GM18873 (cell line): ENCODE results near the gene GRHL3.
"Not testable (repeated sequence)": the region's sequence is repeated elsewhere in the genome, so short reads cannot be mapped to it uniquely, and the experiment has no call there.

ENCODE experiments used
- ATAC-seq: cut with Tn5 transposase; IDR thresholded peaks from one replicate; pipeline ENCODE4 v1.9.1; 2021; ENCODE audit warnings: mild to moderate bottlenecking, moderate library complexity, moderate number of reproducible peaks; ENCODE audit not compliant: unreplicated experiment, low FRiP score

The GRHL3 gene

DNA sequence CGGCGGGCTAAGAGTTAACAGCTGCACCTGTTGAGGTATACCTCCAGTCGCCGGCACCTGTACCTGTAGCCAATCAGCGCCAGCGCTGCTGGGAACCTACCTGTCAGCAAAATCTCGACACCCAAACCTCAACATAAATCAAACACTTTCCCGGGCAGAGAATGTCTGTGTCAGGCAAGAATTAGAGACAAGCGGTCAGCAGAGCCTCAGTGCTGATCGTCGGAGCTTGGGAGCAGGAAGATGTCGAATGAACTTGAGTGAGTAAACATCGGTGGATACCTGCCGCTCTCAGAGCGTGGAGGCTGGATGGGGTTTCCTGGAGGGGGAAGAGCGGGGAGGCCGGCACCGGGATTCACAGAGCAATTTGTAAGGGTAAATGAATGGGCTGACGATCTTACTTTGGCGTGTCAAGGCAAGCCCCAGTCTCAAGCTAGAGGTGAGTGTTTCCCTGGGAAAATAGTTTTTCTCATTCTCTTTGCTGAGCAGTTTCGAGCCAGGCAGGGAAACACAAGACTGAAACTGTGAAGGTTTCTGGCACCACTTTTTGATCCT lies at the start of gene GRHL3:
GRHL3 (plus strand) TSS at position 46 of the 552 bp plus-strand sequence; CDS start at position 241, 195 bp downstream.
- ATAC-seq = no peak

- not testable (repeated sequence) for ATAC-seq
Measured at GRCh38 chr1:24274203-24275103, 44.7 kb upstream of the GRHL3 start.

DNA sequence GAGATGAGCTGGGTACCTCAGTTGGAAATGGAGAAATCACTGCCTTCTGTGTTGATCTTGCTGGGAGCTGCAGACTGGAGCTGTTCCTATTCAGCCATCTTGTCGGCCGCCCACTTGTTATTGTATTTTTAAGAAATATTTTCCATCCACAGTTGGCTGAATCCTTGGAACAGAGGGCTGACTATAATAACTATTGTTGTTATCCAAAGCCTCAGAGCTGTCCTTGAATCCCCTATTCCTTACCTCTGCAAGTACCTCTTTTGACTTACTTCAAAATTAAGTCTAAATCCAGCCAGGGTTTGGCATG lies 44.1 kb upstream of the GRHL3 start:
- ATAC-seq = no peak

DNA sequence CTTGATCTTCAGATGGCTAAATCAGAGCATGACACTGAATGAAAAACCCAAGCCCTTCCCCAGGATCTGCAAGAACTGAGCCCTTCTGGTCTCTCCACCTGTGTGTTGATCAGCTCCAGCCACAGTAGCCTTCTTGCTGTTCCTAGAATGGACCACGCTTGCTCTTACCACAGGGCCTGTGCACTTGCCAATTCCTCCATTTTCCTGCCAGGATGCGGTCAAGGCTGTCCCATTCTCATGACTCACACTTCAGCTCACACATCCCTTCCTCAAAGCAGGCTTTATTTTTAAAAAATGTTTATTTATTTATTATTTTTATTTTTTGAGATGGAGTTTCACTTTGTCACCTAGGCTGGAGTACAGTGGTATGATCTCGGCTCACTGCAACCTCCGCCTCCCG lies 43.6 kb upstream of the GRHL3 start:
- no peak for ATAC-seq

DNA sequence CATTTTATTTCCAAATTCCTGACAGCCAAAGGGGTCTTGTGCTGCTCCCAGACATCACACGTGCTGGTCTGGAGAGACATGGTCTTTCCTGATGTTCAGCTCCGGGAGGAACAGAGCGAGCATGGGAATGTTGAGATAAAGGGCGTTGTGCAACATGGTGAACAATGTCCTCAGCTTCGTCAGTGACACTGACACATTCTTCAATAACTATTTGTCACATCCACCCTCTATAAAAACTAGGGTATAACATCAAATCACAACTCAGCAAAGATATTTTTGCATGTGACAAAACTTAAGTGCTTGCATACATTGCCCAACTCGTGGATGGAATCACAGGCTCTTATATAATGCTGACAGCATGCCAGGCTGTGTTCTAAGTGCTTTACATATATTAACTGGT lies 42.4 kb upstream of the GRHL3 start:
- ATAC-seq = no peak

- no peak for ATAC-seq
Measured at GRCh38 chr1:24277420-24278169, 41.6 kb upstream of the GRHL3 start.

- no peak for ATAC-seq
Measured at GRCh38 chr1:24278726-24279125, 40.4 kb upstream of the GRHL3 start.

DNA sequence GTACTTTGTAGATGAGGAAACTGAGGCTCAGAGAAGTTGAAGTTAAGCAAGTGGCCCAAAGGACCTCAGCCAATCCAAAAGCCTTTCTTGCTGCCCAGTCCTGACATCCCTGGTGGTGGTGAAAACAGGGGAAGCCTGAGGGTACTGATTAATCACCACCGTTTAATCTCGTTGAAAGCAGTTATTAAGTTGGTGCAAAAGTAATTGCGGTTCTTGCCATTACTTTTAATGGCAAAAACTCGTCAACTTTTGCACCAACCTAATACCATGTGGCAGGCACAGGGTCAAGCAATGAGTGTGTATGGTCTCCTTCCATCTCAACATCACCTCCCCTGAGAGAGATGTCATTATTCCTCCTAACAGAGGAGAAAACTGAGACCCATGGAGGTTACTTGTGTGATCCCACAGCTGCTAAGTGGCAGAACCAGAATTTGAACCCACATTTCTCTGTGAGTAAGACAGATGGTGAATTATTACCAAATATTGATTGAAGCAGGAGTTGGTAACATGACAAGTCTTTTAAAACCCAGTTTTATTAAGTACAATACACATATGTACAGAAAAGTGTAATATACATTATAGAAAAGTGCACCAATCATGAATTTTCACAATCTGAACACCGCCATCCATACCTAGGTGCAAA lies 39.4 kb upstream of the GRHL3 start:
- no peak for ATAC-seq

GRCh38 chr1:24281591-24281990 lies 37.6 kb upstream of the GRHL3 start:
- no peak for ATAC-seq

GRCh38 chr1:24282491-24282890 lies 36.7 kb upstream of the GRHL3 start:
- ATAC-seq = no peak

DNA sequence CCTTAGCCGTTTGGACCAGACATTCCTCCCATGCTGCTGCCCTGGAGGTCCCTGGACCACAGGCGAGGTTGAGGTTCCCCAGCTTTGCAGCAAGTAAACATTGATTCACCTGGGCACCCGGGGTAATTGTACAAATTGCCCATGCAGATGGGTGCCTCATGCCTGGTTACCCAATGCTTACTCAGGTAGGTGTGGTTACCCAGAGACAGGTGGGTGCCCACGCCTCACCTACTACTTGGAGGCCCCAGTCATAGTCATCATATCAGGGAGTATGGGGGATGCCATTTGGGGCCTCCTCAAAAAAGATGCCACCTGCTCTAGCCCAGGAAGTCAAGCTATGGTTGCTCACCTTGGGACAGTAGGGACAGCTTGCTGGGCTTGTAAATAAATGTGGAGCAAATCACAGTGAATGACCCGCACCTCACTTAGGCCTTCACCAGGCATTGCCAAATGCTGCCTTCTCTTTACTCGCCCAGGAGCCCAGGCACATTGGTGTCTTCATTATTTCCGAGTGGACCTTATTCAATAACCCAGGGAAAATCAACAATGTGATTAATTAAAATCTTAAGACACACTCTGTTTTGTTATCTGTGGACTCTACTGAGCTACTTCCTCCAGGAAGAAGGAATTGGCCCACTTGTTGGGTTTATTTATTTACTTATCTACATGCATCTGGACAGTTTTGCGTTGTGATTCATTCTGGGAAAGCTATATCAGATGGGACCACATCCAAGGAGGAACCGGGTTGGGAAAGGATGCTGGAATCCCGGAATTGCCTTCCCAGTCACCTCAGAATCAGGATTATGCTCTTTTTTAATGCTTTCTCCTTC lies 35.6 kb upstream of the GRHL3 start:
- no peak for ATAC-seq

- no peak for ATAC-seq
Measured at GRCh38 chr1:24284156-24284471, 35.0 kb upstream of the GRHL3 start.

DNA sequence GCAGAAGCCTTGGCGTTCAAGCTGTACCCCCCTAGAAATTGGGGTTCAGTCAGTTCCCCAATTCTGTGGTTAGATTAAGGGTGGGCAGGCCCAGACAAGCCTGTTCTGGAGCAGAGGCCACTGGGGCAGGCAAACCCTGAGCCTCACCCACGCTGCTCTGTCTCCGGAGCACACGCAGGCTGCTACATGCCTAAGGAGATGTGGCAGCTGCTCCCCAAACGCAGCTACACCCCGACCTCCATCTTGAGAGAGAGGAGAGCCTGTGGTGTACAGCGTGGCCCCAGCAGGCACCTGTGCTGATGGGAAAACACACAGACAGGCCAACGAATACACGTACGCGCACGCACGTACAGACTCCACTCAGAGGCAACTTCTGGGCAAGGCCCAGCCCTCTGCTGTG lies 33.9 kb upstream of the GRHL3 start:
- no peak for ATAC-seq

DNA sequence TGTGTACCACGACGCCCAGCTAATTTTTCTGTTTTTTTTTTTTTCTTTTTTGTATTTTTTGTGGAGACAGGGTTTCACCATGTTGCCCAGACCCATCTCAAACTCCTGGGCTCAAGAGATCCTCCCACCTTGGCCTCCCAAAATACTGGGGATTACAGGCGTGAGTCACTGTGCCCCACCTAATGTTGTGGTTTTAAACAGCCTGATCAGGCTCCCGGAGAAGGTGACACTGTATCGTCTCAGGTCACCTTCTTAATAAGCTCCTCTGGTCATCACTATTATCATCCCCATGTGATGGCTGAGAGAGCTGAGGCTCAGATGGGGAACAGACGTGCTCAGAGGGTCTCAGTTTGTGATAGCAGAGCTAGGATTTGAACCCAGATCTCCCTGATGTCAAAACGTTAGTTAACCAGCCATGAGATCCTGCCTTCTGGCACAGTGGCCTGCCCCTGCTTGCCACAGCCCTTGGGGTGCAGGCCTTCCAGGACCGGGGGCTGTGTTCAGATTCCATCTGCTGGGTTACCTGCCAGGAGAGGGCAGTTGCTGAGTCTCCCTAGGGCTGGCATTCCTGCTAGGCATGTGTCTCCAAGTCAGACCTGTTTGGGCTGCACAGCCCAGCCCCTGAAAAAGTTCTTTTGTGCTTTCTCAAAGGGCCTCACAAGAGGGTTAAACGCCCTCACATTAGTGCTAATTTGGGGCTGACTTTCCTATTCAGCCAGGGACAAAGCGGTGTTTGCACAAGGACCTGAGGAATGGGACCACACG lies 32.7 kb upstream of the GRHL3 start:
- ATAC-seq = no peak

GRCh38 chr1:24287779-24288178 lies 31.4 kb upstream of the GRHL3 start:
- not testable (repeated sequence) for ATAC-seq

DNA sequence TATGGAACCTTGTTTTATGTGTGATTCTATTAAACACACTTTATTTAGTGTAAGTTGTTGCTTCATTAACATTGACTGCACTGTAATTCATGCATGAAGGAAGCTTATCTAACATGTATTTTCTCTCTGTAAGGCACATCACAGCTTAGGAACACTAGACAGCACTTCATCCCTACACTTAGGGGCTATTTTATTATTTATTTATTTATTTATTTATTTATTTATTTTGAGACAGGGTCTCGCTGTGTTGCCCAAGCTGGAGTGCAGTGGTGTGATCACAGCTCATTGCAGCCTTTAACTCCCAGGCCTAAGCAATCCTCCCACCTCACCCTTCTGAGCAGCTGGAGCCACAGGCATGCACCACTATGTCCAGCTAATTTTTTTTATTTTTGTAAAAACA lies 30.7 kb upstream of the GRHL3 start:
- ATAC-seq = no peak

- no peak for ATAC-seq
Measured at GRCh38 chr1:24289937-24290595, 29.1 kb upstream of the GRHL3 start.

- ATAC-seq = no peak
Measured at GRCh38 chr1:24290933-24291487, 28.1 kb upstream of the GRHL3 start.

DNA sequence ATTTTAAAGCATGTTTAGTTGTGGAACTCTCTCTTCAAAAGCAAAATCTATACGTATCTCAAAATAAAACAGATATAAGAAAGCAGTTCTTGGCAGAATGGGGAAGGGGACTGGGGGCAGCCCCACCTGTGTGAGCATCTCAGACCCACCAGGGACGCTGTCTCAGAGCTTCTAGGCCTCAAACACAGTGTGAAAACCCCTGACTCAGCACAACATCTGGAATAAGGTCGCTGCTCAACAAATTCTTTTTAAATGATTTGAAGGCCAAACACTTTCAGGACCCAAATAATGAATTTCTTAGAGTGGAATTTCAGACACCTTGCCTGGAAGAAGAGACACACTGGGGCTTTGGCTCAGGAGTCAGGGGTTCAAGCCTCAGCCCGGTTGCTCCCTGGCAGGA lies 27.1 kb upstream of the GRHL3 start:
- no peak for ATAC-seq
